ENCODE results near the gene SOX18.

DNA sequence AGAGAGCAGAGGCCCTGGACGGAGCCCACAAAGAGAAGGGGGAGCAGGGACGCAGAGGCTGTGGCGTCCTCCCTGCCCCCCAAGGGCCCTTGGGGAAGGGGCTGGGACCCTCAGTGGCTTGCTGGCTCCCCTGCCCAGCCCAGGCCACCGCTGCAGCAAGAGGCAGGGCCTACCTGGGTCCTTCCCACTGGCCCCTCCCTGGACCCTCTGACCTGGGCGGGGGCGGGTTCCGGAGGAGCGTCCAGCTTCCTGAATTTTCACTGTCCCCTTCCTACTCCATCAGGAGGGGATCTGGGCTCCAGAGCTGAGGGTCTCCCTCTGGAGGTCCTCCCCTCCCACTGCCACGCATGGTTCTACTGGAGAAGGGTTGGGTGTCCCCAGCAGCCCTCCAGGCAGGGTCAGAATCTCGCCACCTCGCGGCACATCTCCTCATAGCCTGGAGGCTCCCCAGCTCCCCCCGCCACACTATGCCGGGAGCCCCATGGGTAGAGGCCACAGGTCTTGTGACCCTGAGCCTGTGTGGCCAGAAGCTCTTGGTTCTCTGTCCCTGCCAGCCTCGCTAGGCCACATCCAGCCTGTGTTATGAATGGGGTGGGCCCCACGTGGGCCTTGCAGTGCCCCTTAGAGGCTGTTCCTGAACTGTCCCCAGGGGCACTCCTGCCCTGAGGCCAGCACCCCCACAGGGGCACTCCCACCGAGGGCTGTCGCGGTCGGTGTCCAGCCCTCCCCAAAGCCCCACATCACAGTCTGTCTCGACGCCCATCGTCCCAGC lies 1.0 kb upstream of the SOX18 start:
- TF ChIP-seq CREB1 (IDR thresholded peaks at IDR 0.05; ENCODE audit: low read depth) (no peak), YY1 (IDR thresholded peaks at IDR 0.05; ENCODE audit: low read depth) (no peak), EP300 (IDR thresholded peaks at IDR 0.05; ENCODE audit: borderline replicate concordance) (no peak), RAD21 (IDR thresholded peaks at IDR 0.05; ENCODE audit: low read depth) (no peak), TCF12 (IDR thresholded peaks at IDR 0.05; ENCODE audit: low read depth) (no peak)
- TF ChIP-seq, protein P1, sequence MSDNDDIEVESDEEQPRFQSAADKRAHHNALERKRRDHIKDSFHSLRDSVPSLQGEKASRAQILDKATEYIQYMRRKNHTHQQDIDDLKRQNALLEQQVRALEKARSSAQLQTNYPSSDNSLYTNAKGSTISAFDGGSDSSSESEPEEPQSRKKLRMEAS (IDR thresholded peaks at IDR 0.05) = no peak

Data from Ishikawa (cell line).